Tibial artery (tissue), 4 donors: ENCODE results near the gene GRM7.

Experiments used
- DNase-seq, 2 donors: peaks; one replicate each; pipeline ENCODE4 v3.0.0-alpha.2; 2019
- H3K27ac ChIP-seq, 2 donors: fragments of 200-600 bp; sonication (generic) in 1 of 2; 1 replicate in 1 of 2; 2 replicates in 1 of 2; pipeline ENCODE4 v1.5.1; 2018 to 2019; ENCODE audit warnings: mild to moderate bottlenecking in 1 of 2
- H3K27me3 ChIP-seq, 2 donors: fragments of 200-600 bp; sonication (generic) in 1 of 2; one replicate each; pipeline versions ENCODE4 v1.5.1 to v1.6.0; 2016 to 2019
- H3K36me3 ChIP-seq, 3 donors: fragments of 200-600 bp; sonication (generic) in 2 of 3; one replicate each; pipeline ENCODE4 v1.5.1; 2016 to 2019; ENCODE audit warnings: mild to moderate bottlenecking in 2 of 3
- H3K4me1 ChIP-seq, 4 donors: fragments of 200-600 bp; sonication (generic) in 2 of 4; 1 replicate in 3 of 4; 2 replicates in 1 of 4; pipeline ENCODE4 v1.5.1; 2016 to 2019
- H3K4me3 ChIP-seq, 2 donors: fragments of 200-600 bp; sonication (generic) in 1 of 2; 1 replicate in 1 of 2; 2 replicates in 1 of 2; pipeline ENCODE4 v1.5.1; 2018 to 2019; ENCODE audit warnings: mild to moderate bottlenecking in 2 of 2
- H3K9me3 ChIP-seq, 3 donors: fragments of 200-600 bp; sonication (generic) in 1 of 3; one replicate each; pipeline ENCODE4 v1.5.1; 2016 to 2019
- CTCF ChIP-seq, 2 experiments: fragments of 200-600 bp in 1 of 2; fragments of 450-650 bp in 1 of 2; IDR thresholded peaks; one replicate each; pipeline ENCODE4 v1.5.1; 2017 to 2019; ENCODE audit warnings: antibody characterized with exemption in 2 of 2, mild to moderate bottlenecking in 1 of 2, moderate library complexity in 1 of 2
- intact Hi-C: fragments of 100-400 bp; cut with DNase I; formaldehyde crosslinking; loops from one replicate; pipeline ENCODE4 v1.15.0; 2023; ENCODE audit warnings: low total_unique reads

Gene GRM7

GRCh38 chr3:7305561-7305960, 444.6 kb downstream of the GRM7 start:
- peaks cover 0 to 4% (median 0%) of the 10 kb centered on the region in 3 donors for H3K9me3 ChIP-seq
- no peaks in the 10 kb centered on the region for H3K27me3 ChIP-seq
- peaks cover 0 to 32% (median 8%) of the 10 kb centered on the region in 4 donors for H3K4me1 ChIP-seq
- no peak overlapping the region for H3K4me3 ChIP-seq
- H3K27ac ChIP-seq = no peak overlapping the region
- H3K36me3 ChIP-seq = no peaks in the 10 kb centered on the region
- intact Hi-C loops = no loop called here
- TF ChIP-seq CTCF (IDR thresholded peaks at IDR 0.05) = no peak
- no peak for DNase-seq

- no peak overlapping the region for H3K4me3 ChIP-seq
- no peak overlapping the region for H3K27ac ChIP-seq
- no peak for TF ChIP-seq CTCF (IDR thresholded peaks at IDR 0.05)
- peaks cover 0 to 4% (median 0%) of the 10 kb centered on the region in 3 donors for H3K9me3 ChIP-seq
- no peaks in the 10 kb centered on the region for H3K36me3 ChIP-seq
- no peaks in the 10 kb centered on the region for H3K27me3 ChIP-seq
- intact Hi-C loops = no loop called here
- no peak for DNase-seq
- H3K4me1 ChIP-seq = peaks cover 0 to 32% (median 8%) of the 10 kb centered on the region in 4 donors
Measured at GRCh38 chr3:7306901-7307300, 446.0 kb downstream of the GRM7 start.

- intact Hi-C loops = no loop called here
- no peaks in the 10 kb centered on the region for H3K27me3 ChIP-seq
- no peaks in the 10 kb centered on the region for H3K36me3 ChIP-seq
- H3K9me3 ChIP-seq = peaks cover 0 to 4% (median 0%) of the 10 kb centered on the region in 3 donors
- H3K4me1 ChIP-seq = peaks cover 0 to 32% (median 8%) of the 10 kb centered on the region in 4 donors
- TF ChIP-seq CTCF (IDR thresholded peaks at IDR 0.05) = no peak
- H3K27ac ChIP-seq = no peak overlapping the region
- H3K4me3 ChIP-seq = no peak overlapping the region
- no peak for DNase-seq
Measured at GRCh38 chr3:7307410-7307809, 446.5 kb downstream of the GRM7 start.

- H3K27ac ChIP-seq = no peak overlapping the region
- H3K9me3 ChIP-seq = no peaks in the 10 kb centered on the region
- no peak for TF ChIP-seq CTCF (IDR thresholded peaks at IDR 0.05)
- intact Hi-C loops = no loop called here
- no peak overlapping the region for H3K4me3 ChIP-seq
- DNase-seq = peak; percentile 64 to 79
- no peaks in the 10 kb centered on the region for H3K36me3 ChIP-seq
- peaks cover 0 to 32% (median 8%) of the 10 kb centered on the region in 4 donors for H3K4me1 ChIP-seq
- H3K27me3 ChIP-seq = no peaks in the 10 kb centered on the region
Measured at GRCh38 chr3:7309641-7310102, 448.8 kb downstream of the GRM7 start.

GRCh38 chr3:7315037-7315436, 454.1 kb downstream of the GRM7 start:
- no peak for DNase-seq
- H3K9me3 ChIP-seq = no peaks in the 10 kb centered on the region

More at GRCh38 chr3:7315037-7315436, 454.1 kb downstream of the GRM7 start:
- Histone ChIP-seq H3K4me3 (no peak overlapping the region), H3K36me3 (no peaks in the 10 kb centered on the region), H3K4me1 (peaks cover 0 to 2% (median under 1%) of the 10 kb centered on the region in 4 donors), H3K27ac (no peak overlapping the region), H3K27me3 (no peaks in the 10 kb centered on the region)
- TF ChIP-seq CTCF (IDR thresholded peaks at IDR 0.05) = no peak
- intact Hi-C loops = no loop called here
